Left colon (tissue), 2 donors: ENCODE results near the gene GSG1L. TPM values are rescaled to one million over a fixed set of nuclear protein-coding genes. Genes with fewer than 3 reads are reported as not detected.

Experiments
- ATAC-seq: fragments of 200-7000 bp; cut with Tn5 transposase; one replicate; pipeline ENCODE4 v1.9.1; 2020; ENCODE audit warnings: mild to moderate bottlenecking, moderate library complexity
- DNase-seq, 2 donors: peaks; one replicate each; pipeline ENCODE4 v3.0.0-alpha.2; 2020
- intact Hi-C, 2 donors: fragments of 100-400 bp; cut with DNase I in 1 of 2; cut with micrococcal nuclease in 1 of 2; formaldehyde crosslinking; loops; one replicate each; pipeline versions ENCODE4 v1.11.2 to v1.14.0; 2022; cut with DNase I, micrococcal nuclease
- total RNA-seq, 2 donors: library from RNA; stranded (reverse); fragmentation: NEBNext Ultra II Directional; extraction: Animal tissue kit (Norgen Biotek cat#: 25700); gene quantifications; one replicate each; pipeline ENCODE4 v1.2.1, GENCODE V29; 2021
- donor health status: DM: no; HTN: no; CAD: no.
- donor health status: DM: yes; HTN: yes; CAD: no.

GSG1L gene
- total RNA-seq, 2 donors from 2014 or later: 0.17 TPM; not detected in 1

DNA sequence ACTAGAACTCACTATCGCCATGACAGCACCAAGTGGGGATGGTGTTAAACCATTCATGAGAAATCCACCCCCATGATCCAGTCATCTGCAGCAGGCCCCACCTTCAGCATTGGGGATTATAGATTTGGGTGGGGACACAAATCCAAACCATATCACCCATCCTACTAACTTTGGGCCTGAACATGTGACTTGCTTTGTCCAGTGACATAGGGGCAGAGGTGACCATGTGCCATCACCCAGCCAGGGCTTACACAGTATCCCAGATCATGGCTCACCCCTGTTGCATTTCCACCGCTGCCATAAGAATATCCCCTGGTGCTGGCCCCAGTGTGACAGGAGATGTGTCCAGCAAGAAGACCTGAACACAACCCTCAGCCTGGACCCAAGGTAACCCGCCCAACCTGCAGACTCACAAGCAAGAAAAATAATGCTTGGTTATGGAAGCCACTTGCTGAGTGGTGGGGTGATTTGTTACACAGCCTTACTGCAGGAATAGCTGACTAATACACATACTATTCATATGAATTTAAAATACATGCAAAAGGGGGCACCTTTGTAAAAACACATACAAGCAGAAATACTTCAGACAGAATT, 130.9 kb downstream of the GSG1L start:
- ATAC-seq (no peak), DNase-seq (no peak)
- intact Hi-C loops: no loop called here

DNA sequence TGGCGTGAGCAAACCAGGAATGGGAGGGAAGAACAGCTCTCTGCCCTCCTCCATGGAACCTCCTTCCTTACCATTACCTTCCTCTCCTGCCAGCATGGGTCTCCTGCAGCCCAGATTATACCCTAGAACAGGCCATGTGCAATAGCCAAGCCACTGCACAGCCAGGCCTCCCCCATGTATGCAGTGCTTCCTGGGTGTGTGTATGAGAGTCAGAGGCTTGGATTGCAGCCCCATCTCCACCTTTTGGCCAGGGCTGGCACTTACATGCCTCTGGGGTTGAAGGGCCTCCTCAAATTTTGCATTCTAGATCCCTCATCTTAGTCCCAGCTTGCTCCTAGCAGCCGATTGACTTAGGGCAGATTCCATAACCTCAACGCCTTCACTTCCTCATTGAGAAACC, 133.7 kb downstream of the GSG1L start:
- ATAC-seq (no peak), DNase-seq (no peak)
- intact Hi-C loops: no loop called here

DNA sequence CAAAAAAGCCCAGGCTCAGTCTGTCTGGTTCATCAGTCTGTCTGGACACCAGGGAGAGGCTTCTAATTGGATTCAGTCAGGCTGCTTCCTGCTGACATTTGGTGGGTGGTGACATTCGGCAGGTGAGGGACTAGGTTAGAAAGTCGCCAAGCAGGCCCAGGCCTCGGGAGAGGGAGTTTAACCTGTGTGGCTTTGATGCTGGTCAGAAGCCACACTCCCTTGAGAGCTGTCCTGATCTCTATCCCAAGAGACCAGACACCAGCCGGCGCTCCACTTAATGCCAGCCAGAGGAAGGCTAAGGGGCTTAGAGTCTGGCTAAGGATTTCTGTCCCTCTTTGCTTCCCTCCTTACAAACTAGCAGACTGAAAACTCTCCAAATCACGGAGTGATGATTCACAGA, 135.0 kb downstream of the GSG1L start:
- no peak for DNase-seq
- ATAC-seq: no peak
- intact Hi-C loops: no loop called here

DNA sequence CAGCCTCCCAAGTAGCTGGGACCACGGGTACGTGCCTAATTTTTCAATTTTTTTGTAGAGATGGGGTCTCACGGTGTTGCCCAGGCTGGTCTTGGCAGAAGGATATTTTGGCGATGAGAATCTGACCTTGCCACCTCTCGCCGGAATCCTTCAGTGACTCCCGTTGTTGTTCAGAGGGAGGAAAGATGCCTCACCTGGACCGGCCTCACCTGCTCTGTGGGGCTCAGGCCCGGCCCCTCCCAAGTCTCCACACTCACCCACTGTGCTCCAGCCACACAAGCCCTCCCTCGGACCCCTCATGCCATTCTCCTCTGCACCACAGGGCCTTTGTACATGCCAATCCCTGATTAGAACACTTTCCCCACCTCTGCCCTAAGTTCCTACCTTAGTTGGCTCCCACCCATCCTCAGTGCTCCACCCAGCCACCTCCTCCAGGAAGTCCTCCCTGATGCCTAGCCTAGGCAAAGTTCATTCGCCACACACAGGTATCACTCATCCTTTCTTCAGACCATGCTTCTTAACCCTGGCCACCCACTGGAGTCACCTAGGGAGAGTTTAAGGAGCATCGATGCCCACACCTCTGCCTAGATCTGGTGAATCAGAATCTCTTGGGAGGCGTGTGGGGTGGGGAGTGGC, 136.1 kb downstream of the GSG1L start:
- intact Hi-C loops: no loop called here
- ATAC-seq (no peak), DNase-seq (no peak)

DNA sequence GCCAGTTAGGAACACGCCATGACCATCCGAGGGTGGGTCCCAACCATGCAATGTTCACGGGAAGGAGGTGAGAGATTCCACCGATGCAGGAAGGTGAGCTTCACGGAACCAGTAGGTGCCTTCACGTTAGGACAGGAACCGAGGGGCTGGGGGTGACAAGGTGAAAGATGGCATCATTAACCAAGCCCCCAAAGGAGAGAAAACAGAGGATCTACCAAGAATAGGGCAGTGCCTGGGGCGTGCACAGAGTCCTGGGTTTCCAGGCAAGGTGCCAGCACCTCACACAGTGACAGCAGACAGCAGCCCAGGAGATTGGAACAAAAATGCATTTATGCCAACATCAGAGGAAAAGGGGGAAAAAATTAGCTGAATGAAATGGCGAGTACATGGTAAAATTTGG, 137.9 kb downstream of the GSG1L start:
- DNase-seq: no peak
- intact Hi-C loops: no loop called here
- ATAC-seq: no peak

DNA sequence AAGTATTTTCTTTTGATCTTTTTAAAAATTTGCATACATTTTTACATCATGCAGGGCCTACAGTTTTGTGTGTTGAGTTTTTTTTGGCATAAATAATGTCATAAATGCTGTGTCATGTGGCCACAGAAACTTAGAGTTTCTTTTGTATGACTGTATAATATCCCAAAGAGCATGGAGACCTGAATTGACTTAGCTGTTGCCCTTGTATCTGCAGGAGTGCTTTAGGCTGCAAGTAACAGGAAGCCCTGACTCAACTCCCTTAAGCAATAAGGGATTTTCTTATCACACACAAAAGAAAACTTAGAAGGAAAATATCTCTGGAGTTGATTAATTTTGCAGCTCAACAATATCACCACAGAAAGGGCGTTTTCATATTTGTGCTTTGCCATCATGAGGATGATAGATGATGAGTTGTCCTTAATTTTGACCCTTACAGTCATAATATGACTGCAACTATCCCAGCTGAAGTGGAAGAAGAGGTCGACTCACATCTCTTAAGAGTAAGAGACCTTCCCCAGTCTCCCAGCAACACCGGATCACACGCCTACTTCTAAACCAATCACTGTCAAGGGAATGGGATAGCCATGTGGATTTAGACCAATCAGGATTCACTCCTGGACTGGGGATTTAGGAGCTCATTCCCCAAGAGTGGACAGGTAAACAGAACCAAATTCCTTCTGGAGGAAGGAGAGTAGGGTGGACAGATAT, 138.9 kb downstream of the GSG1L start:
- DNase-seq: no peak
- ATAC-seq: no peak
- intact Hi-C loops: no loop called here

DNA sequence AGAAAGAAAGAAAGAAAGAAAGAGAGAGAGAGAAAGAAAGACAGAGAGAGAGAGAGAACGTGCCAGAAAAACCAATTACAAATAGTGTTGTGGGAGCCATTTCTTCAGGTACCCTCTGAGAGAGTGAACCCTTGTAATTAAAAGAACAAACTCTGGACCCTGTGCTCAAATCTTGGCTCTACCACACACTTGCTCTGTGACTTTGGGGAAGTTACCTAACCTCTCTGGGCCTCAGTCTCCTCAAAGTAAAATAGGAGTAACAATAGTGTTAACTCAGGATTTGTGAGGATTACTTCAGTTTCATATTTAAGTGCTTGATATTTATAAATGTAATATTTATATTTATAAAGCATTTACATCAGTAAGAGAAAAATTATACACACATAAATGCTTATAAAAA, 139.8 kb downstream of the GSG1L start:
- ATAC-seq (no peak), DNase-seq (no peak)
- intact Hi-C loops: no loop called here

DNA sequence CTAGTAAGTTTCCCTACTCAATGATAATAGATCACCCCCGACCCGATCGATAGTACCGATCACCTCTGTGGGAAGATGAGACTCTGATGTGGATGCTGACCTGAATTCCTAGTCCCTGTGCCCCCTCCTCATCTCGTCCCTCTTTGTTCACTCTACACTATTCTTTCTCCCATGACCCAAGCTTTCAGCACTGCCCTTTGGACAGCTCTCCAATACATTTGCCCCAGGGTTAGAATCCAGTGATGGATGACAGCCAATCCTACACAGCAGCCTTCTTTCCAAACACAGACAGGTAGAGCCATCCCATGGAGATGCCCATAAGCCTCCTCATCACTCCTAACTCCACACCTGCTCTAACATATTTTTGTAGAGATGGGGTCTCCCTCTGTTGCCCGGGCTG, 141.1 kb downstream of the GSG1L start:
- DNase-seq: no peak
- intact Hi-C loops: no loop called here
- no peak for ATAC-seq

DNA sequence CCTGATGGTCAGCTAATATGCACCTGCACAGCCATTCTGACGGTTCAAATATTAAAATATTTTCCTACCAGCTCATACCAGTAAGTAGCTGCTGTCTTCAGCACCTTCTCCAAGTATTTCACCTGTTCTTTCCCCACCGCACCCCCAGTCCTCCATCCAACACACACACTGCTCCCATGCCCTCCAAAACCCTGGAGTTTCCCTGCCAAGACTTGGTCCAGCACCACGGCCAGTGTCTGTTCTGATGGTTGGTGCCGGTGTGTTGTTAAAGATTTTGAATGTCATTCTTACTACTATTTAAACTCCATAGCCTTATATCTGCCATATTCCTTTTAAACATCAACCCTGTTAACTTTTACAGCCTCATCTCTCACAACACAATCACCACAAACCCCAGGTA, 142.4 kb downstream of the GSG1L start:
- no peak for DNase-seq
- intact Hi-C loops: no loop called here
- no peak for ATAC-seq

DNA sequence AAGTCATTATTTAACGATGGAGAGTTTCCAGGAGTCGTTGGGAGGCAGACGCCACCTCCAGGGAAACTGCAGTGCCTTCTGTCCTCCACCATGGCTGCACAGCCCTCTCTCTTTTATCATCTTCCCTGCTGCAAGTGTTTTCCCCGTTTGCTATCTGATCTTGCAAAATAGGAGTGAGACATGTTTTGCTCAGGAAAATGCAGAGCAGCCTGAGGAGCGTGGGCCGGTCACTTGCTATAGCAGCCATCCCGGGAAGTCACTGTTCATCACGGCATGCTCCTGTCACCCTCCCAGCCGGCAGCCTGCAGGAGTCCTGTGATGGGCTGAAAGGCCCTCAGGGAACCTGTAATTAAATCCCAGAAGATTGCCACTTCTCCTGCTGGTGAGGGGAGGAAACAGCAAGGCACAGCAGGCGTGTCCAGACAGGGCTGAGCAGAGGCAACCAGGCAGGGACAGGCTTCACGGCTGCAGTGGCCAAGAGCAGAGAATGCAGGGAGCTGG, 143.1 kb downstream of the GSG1L start:
- no peak for DNase-seq
- no peak for ATAC-seq
- intact Hi-C loops: no loop called here

DNA sequence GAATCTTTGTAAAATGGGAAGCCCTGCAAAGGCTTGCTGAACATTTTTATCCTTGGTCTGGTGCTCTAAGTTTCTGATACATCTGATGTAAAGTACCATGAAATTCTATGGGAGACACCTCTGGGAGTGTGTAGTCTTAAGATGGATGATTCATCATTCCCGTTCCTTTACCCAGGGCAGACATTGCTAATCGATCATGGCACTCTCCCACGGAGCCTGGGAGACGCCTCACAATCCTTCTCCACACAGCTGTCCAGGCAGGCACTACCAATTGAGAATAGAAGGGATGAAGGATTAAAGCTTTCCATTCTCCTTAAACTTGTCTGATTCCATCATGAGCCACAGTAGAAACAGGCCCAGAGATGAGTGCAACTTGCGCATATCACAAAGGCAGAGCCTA, 144.8 kb downstream of the GSG1L start:
- ATAC-seq (no peak), DNase-seq (no peak)
- intact Hi-C loops: no loop called here

DNA sequence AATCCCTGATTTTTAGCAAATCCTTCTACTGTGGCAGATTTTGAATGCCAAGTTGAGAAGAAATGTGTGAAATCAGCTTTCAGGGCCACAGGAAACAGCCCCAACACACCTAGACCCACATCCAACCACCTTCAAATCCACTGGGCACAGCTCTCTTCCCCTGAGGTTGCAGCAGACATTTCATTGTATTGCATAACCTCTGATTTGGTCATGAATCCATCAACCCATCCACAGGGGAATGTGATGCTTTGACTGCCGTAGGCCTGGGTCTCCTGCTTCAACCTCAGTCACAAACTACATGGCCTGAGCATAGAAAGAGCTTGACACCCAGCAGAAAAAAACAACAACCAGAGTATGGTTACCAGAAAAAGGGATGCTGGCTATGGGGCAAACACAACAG, 145.6 kb downstream of the GSG1L start:
- DNase-seq (no peak), ATAC-seq (no peak)
- intact Hi-C loops: no loop called here

DNA sequence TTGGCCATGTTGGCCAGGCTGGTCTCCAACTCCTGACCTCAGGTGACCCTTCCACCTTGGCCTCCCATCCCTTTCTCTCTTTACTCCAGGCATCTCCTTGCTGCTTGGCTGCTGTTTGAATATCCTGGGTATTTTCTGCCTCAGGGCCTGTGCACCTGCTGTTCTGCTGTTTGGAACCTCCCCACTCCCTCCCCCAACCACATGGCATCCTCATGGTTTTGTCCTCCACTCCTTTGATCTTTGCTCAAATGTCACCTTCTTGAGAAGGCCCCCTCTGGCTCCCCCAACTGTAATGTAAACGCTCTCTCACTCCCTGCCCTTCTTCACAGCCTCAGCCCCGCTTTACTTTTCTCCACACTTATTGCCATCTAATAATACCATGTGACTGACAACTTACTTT, 152.0 kb downstream of the GSG1L start:
- DNase-seq (no peak), ATAC-seq (no peak)
- intact Hi-C loops: no loop called here

DNA sequence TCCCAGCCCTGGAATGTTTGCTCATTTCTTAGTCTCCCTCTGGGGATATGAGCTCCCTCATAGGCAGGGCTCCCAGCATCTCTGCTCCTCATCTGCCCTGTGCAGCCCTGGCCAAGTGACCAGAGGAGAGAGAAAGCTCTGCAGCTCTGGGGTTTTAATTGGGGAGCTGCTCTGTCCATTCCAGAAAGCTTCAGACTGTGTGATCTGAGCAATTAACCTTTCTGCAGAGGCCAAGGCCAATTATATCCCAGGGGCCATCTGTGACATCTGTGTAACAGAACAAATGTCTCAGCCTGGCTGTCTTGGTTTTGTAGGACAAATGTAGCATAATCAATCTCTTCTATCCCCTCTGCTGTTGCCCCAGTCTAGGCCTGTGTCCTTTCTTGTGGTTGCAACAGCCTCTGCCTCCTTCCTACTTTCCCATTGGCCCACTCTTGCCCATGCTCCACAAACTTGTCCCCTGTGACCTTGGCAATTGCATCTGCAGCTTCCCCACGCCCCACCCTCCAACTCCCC, 156.0 kb downstream of the GSG1L start:
- ATAC-seq: no peak
- intact Hi-C loops: no loop called here

DNA sequence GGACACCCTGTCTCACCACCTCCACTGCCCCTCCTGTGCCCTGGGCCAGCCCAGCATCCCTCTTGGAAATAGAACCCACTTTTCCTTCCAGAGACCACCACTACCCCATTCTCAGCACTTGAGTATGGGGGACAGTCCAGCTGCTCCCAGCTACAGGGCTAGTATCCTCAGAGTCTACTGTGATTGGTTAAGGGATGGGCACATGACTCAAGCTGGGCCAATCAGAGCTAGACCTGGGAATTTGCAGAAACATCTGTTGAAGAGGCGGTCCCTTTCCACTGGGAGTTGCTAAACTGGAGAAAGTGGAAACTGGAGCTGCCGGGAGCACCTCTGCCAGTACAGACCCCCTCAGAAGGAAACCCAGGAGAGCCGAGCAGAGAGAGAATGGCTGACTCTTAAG, 156.6 kb downstream of the GSG1L start:
- intact Hi-C loops: no loop called here
- ATAC-seq (no peak), DNase-seq (no peak)

More for the DNA sequence above, 156.0 kb downstream of the GSG1L start:
- DNase-seq: no peak

DNA sequence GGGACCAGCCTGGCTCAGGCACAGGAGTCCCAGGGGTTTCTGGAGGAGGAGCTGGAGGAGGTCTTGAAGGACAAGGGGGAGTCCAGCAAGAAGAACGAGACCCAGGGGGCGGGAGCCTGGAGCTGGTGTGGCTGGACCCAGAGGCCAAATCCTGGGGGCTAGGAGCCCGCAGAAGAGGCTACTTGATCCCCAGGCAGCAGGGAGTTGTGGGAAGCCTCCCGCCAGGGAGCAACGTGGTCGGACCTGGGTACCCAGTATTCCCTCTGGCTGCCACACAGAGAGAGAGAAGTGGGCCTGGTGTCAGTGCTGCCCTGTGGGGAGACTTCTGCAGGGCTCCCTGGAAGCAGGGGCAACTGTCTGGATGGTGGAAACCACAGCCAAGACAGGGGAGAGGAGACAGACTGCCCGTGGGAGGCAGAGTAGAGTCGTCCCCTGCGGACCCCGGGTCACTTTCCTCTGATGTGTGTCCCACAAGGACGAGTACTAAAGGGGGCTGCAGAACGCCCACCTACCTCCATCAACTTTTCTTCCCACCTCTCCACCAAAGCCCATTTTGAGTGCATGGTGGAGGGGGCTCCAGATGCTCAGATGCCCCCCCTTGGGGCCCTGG, 160.4 kb downstream of the GSG1L start:
- intact Hi-C loops: no loop called here
- DNase-seq: no peak
- no peak for ATAC-seq

DNA sequence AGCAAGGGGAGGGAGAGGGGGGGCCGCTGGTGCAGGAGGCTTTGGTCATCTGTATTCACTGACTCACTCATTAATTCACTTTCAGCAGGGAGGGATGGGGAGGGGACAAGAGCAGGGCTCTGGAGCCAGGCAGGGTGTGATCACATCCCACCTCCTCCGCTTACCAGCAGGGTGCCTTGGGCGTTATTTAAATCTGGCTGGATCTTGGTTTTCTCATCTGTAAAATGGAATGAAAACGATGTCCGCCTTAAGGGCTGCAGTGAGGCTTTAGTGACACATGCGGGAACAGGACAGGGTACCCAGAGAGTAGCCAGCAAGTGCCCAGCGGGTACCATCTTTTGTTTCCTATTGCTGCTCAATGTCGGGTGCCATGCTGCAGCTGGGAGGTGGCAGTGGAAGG, 161.0 kb downstream of the GSG1L start:
- ATAC-seq: no peak
- intact Hi-C loops: no loop called here

DNA sequence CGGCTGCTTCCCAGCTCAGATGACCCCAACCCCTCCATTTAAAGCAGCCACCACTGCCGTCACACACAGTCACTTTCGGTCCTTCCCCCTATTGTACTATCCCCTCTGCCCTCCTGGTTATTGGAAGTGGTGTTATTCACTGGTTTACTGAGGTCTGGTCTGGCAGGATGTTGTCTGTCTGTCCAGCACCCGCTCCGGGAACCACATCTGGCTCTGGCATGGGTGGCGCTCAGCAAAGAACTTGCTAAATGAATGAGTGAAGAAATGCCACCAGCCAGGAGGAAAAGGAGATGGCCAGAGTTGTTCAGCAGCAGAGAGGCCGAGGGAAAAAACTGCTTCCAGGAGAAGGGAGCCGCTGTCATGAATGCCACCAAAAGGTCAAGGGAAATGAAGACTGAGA, 161.6 kb downstream of the GSG1L start:
- ATAC-seq (no peak), DNase-seq (no peak)
- intact Hi-C loops: no loop called here

More for the DNA sequence above, 161.0 kb downstream of the GSG1L start:
- no peak for DNase-seq

DNA sequence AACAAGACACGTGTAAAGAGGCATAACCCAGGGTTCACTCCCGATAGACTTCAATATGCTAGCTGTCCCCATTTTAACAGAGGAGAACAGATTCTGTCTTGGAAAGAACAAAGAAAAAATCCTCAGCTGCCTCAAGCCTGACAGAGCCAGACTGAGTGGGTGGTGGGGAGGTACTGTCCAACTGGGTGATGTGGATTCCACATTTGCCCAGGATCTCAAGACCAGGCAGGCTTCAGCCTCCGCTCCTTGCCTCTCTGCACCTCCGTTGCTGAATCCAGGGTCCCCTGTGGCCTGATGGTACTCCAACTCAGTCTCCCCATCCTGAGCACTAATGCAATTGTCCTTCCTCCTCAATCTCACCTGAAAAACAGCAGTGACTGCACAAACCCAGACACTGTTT, 163.8 kb downstream of the GSG1L start:
- no peak for ATAC-seq
- DNase-seq: no peak
- intact Hi-C loops: no loop called here

DNA sequence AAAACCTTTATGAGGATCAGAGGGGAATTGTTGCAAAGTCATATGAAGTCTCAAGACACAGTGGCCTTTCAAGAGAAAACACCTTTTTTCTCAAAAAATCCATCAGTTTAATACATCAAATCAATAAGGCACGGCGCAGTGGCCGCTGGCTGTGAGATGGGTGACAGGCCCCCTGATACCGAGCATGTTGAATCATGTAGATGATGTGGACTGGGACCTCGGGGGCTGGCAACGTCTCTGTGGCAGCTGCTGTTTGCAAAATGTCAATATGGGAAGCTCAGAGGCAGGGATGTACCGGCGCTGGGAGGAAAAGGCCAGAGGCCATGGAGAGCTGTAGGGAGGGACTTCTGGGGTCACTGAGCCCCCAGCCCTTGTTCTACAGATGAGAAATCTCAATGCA, 169.1 kb downstream of the GSG1L start:
- intact Hi-C loops: no loop called here
- ATAC-seq (no peak), DNase-seq (no peak)
